Muscle layer of duodenum (tissue), 2 donors: Measurements from ENCODE around the gene VCX3B.
"Not testable (repeated sequence)": the region's sequence is repeated elsewhere in the genome, so short reads cannot be mapped to it uniquely, and the experiment has no call there.

Experiments
- H3K27ac ChIP-seq: one replicate; pipeline ENCODE4 v1.7.0; 2013; ENCODE audit warnings: mild to moderate bottlenecking, low read length
- H3K27me3 ChIP-seq: one replicate; pipeline ENCODE4 v1.7.0; 2013; ENCODE audit warnings: low read depth, mild to moderate bottlenecking, control low read depth, low read length
- H3K36me3 ChIP-seq, 2 donors: one replicate each; pipeline ENCODE4 v1.7.0; 2013; ENCODE audit warnings: low read length in 2 of 2, control low read depth in 1 of 2, mild to moderate bottlenecking in 1 of 2; ENCODE audit not compliant: insufficient read depth in 2 of 2, control insufficient read depth in 1 of 2
- H3K4me1 ChIP-seq, 2 donors: one replicate each; pipeline ENCODE4 v1.7.0; 2013; ENCODE audit warnings: low read length in 2 of 2, mild to moderate bottlenecking in 2 of 2, control low read depth in 1 of 2, moderate library complexity in 1 of 2; ENCODE audit not compliant: insufficient read depth in 2 of 2, control insufficient read depth in 1 of 2
- H3K4me3 ChIP-seq, 2 donors: one replicate each; pipeline ENCODE4 v1.7.0; 2013; ENCODE audit warnings: low read length in 2 of 2, low read depth in 1 of 2, mild to moderate bottlenecking in 1 of 2
- H3K9me3 ChIP-seq, 2 donors: one replicate each; pipeline ENCODE4 v1.7.0; 2013; ENCODE audit warnings: low read length in 2 of 2, control low read depth in 1 of 2, mild to moderate bottlenecking in 1 of 2; ENCODE audit not compliant: control insufficient read depth in 1 of 2
- donor health status: healthy.

Gene VCX3B

DNA sequence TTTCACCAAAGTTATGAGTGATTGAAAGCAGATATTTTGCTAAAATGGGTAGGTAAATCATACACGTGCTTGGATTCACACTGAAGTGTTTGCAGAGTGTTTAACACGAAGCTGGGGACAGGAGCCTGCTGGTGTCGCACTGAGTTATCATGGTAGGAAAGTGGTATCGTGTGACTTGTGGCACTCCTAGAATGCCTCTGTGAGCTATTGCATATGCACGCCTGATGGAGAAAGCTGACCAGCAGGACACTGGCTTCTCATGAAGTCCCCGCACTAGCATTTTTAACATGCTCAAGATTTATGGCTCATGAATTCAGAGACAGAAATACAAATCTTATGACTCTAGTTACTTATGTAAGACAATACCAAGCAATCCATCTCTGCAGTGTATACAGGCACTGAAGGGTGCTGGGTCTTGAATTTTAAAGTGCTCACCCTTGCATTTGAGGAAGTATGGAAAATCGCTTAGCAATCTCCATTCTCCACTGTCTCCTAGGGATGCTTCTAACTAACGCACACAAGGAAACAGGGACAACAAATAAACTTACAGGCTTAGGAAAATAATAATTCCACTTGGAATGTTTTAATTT lies 19.8 kb downstream of the VCX3B start:
- H3K9me3 ChIP-seq = no peaks in the 10 kb centered on the region
- no peaks in the 10 kb centered on the region for H3K4me1 ChIP-seq
- H3K4me3 ChIP-seq = no peak overlapping the region
- H3K27ac ChIP-seq = no peak overlapping the region
- H3K36me3 ChIP-seq = no peaks in the 10 kb centered on the region
- H3K27me3 ChIP-seq = no peaks in the 10 kb centered on the region

GRCh38 chrX:8495036-8495435 lies 30.4 kb downstream of the VCX3B start:
- not testable (repeated sequence) for H3K36me3 ChIP-seq, H3K9me3 ChIP-seq, H3K27ac ChIP-seq, H3K4me1 ChIP-seq, H3K4me3 ChIP-seq, H3K27me3 ChIP-seq

DNA sequence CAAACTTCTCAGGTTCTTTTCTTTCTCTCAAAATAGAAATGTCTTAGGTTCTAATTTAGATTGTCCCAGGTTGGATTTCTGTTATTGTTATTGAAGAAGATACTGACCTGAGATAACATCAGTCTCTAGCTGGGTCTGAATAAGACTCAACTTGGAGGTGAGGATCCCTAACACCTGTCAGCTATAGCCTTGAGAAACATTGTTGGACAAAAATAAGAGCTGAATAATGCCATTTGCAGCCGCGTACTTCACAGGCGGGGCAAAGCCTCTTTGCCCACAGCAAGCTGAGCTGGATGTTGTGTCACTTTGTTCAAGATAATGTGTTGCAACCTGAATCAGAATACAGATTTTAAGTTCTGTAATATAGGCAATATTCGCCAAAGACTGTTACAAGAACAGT lies 35.6 kb downstream of the VCX3B start:
- Histone ChIP-seq H3K36me3 (no peaks in the 10 kb centered on the region), H3K4me3 (no peak overlapping the region), H3K9me3 (no peaks in the 10 kb centered on the region), H3K27ac (no peak overlapping the region), H3K4me1 (no peaks in the 10 kb centered on the region), H3K27me3 (no peaks in the 10 kb centered on the region)

- H3K9me3 ChIP-seq = not testable (repeated sequence)
Observed at GRCh38 chrX:8502101-8502500, 37.5 kb downstream of the VCX3B start.

GRCh38 chrX:8504451-8504850 lies 39.8 kb downstream of the VCX3B start:
- no peaks in the 10 kb centered on the region for H3K4me1 ChIP-seq
- H3K9me3 ChIP-seq = no peaks in the 10 kb centered on the region
- H3K27me3 ChIP-seq = no peaks in the 10 kb centered on the region
- H3K4me3 ChIP-seq = no peak overlapping the region
- no peak overlapping the region for H3K27ac ChIP-seq
- no peaks in the 10 kb centered on the region for H3K36me3 ChIP-seq

More at GRCh38 chrX:8502101-8502500, 37.5 kb downstream of the VCX3B start:
- not testable (repeated sequence) for H3K4me1 ChIP-seq, H3K27ac ChIP-seq, H3K36me3 ChIP-seq, H3K4me3 ChIP-seq, H3K27me3 ChIP-seq
